Loucy (cell line): ENCODE data around the gene GABRB2.

Source experiments
- CTCF ChIP-seq: fragments of 200-600 bp; sonication (generic); conservative IDR thresholded peaks from 2 replicates; pipeline ENCODE4 v1.5.1; 2014; ENCODE audit warnings: mild to moderate bottlenecking, antibody characterized with exemption, low read length
- EZH2phosphoT487 ChIP-seq: fragments of 200-600 bp; IDR thresholded peaks from 2 replicates; pipeline ENCODE4 v1.6.1; 2018; ENCODE audit warnings: antibody characterized with exemption, mild to moderate bottlenecking, moderate library complexity, borderline replicate concordance

DNA sequence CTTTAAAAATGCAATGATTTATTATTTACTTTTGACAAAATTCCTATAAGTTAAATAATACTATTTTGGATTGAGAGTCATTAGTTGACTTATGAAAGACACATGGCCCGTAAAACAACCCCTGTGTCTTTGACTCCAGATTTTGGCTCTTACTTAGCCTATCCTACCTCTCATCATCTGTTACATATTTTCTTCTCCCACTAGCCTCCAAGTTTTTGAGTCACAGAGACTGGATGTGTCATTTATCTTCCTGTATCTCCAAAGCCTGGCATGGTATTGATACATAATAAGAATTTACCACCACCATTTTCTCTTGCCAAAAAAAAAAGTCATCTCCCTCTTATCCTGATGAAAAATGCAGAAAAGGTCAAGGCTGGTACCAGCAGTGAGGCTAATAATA, 99.9 kb downstream of the GABRB2 start:
- no peak for TF ChIP-seq CTCF
- no peak for TF ChIP-seq EZH2phosphoT487
